CD14-positive monocyte (primary cell): ENCODE results near the gene TRPM5. TPM values are rescaled to one million over a fixed set of nuclear protein-coding genes. Genes with fewer than 3 reads are reported as not detected.

Experiments used
- DNase-seq, 3 donors: peaks; one replicate each; pipeline ENCODE4 v3.0.0-alpha.2; 2011 to 2022
- H2AFZ ChIP-seq: 2 replicates; pipeline ENCODE4 v1.6.0; 2012; ENCODE audit warnings: mild to moderate bottlenecking, low read depth, low read length, inconsistent platforms; ENCODE audit not compliant: insufficient read depth, poor library complexity, severe bottlenecking
- H3K27ac ChIP-seq, 2 donors: 1 replicate in 1 of 2; 2 replicates in 1 of 2; pipeline ENCODE4 v1.5.1; 2012 to 2013; ENCODE audit warnings: low read length in 2 of 2, control low read depth in 1 of 2, inconsistent platforms in 1 of 2, low read depth in 1 of 2, mild to moderate bottlenecking in 1 of 2
- H3K27me3 ChIP-seq, 2 donors: one replicate each; pipeline versions ENCODE4 v1.6.0 to v1.6.1; 2011 to 2013; ENCODE audit warnings: low read length in 2 of 2; ENCODE audit not compliant: control insufficient read depth in 2 of 2, insufficient read depth in 2 of 2
- H3K36me3 ChIP-seq, 2 donors: replicated peaks in 1 of 2; 1 replicate in 1 of 2; 2 replicates in 1 of 2; pipeline versions ENCODE4 v1.5.1 to v1.6.1; 2012 to 2013; ENCODE audit warnings: low read length in 2 of 2, control low read depth in 1 of 2, inconsistent platforms in 1 of 2, mild to moderate bottlenecking in 1 of 2; ENCODE audit not compliant: insufficient read depth in 2 of 2, control insufficient read depth in 1 of 2
- H3K4me1 ChIP-seq, 2 donors: 1 replicate in 1 of 2; 2 replicates in 1 of 2; pipeline versions ENCODE4 v1.5.1 to v1.6.1; 2012 to 2013; ENCODE audit warnings: low read length in 2 of 2, control low read depth in 1 of 2, inconsistent platforms in 1 of 2, mild to moderate bottlenecking in 1 of 2, moderate library complexity in 1 of 2; ENCODE audit not compliant: insufficient read depth in 2 of 2, control insufficient read depth in 1 of 2
- H3K4me2 ChIP-seq: replicated peaks from 2 replicates; pipeline ENCODE3; 2012; ENCODE audit warnings: low read length, moderate library complexity, mild to moderate bottlenecking; ENCODE audit not compliant: poor library complexity, severe bottlenecking; ENCODE audit errors: extremely low read depth
- H3K4me3 ChIP-seq, 3 experiments: fragments of 200-600 bp in 1 of 3; sonication (generic) in 1 of 3; replicated peaks in 1 of 3; 1 replicate in 2 of 3; 2 replicates in 1 of 3; pipeline ENCODE4 v1.5.1; 2011 to 2013; ENCODE audit warnings: low read length in 3 of 3, mild to moderate bottlenecking in 3 of 3, control low read depth in 2 of 3, low read depth in 2 of 3, inconsistent platforms in 1 of 3, moderate library complexity in 1 of 3
- H3K79me2 ChIP-seq: 2 replicates; pipeline ENCODE4 v1.6.0; 2012; ENCODE audit warnings: mild to moderate bottlenecking, control low read depth, inconsistent platforms, low read length, moderate library complexity; ENCODE audit not compliant: insufficient read depth
- H3K9ac ChIP-seq: 2 replicates; pipeline ENCODE4 v1.6.0; 2017; ENCODE audit warnings: low read length, mild to moderate bottlenecking; ENCODE audit not compliant: insufficient read depth, poor library complexity, severe bottlenecking
- H3K9me3 ChIP-seq, 2 donors: replicated peaks in 1 of 2; 1 replicate in 1 of 2; 2 replicates in 1 of 2; pipeline versions ENCODE4 v1.5.1 to v1.6.1; 2012 to 2013; ENCODE audit warnings: low read length in 2 of 2, control low read depth in 1 of 2; ENCODE audit not compliant: control insufficient read depth in 1 of 2, insufficient read depth in 1 of 2
- H4K20me1 ChIP-seq: 2 replicates; pipeline ENCODE4 v1.6.0; 2012; ENCODE audit warnings: mild to moderate bottlenecking, low read length, control low read depth, moderate library complexity; ENCODE audit not compliant: insufficient read depth
- H3K27ac Mint-ChIP-seq, 7 donors: one replicate each; pipeline ENCODE4 v1.8.0; 2020; ENCODE audit warnings: mild to moderate bottlenecking in 7 of 7, mixed read lengths in 7 of 7, moderate library complexity in 6 of 7, inconsistent platforms in 2 of 7
- H3K27me3 Mint-ChIP-seq, 3 donors: one replicate each; pipeline ENCODE4 v1.8.0; 2021 to 2022; ENCODE audit warnings: low read depth in 3 of 3, mild to moderate bottlenecking in 3 of 3, mixed read lengths in 3 of 3, moderate library complexity in 3 of 3, inconsistent platforms in 1 of 3
- H3K36me3 Mint-ChIP-seq, 2 donors: one replicate each; pipeline ENCODE4 v1.8.0; 2020; ENCODE audit warnings: mixed read lengths in 2 of 2, inconsistent platforms in 1 of 2, mild to moderate bottlenecking in 1 of 2
- H3K4me1 Mint-ChIP-seq: one replicate; pipeline ENCODE4 v1.8.0; 2020; ENCODE audit warnings: mild to moderate bottlenecking, mixed read lengths
- H3K4me3 Mint-ChIP-seq, 2 donors: one replicate each; pipeline ENCODE4 v1.8.0; 2020; ENCODE audit warnings: mild to moderate bottlenecking in 2 of 2, mixed read lengths in 2 of 2, moderate library complexity in 1 of 2
- H3K9me3 Mint-ChIP-seq, 7 donors: one replicate each; pipeline ENCODE4 v1.8.0; 2020 to 2022; ENCODE audit warnings: mixed read lengths in 7 of 7, mild to moderate bottlenecking in 6 of 7, moderate library complexity in 6 of 7, inconsistent platforms in 2 of 7
- CTCF ChIP-seq: fragments of 200-600 bp; IDR thresholded peaks from one replicate; pipeline ENCODE4 v1.8.0; 2022; ENCODE audit warnings: antibody characterized with exemption, mild to moderate bottlenecking
- WGBS: methylation state at CpG from one replicate; pipeline ENCODE4 v1.1.5; 2013; ENCODE audit warnings: missing lambda C conversion rate; ENCODE audit not compliant: insufficient coverage; 5-methylcytosine and 5-hydroxymethylcytosine counted together
- intact Hi-C, 2 donors: fragments of 100-400 bp; cut with micrococcal nuclease; formaldehyde crosslinking; loops; one replicate each; pipeline versions ENCODE4 v1.15.0 to v1.15.1; 2023
- polyA plus RNA-seq, 3 donors: library from polyadenylated mRNA; depleted of rRNA in 1 of 3; unstranded in 2 of 3; stranded (reverse) in 1 of 3; fragments of 300-500 nt in 2 of 3; fragments of >200 nt in 1 of 3; fragmentation: Illumina TruSeq in 2 of 3; gene quantifications; 1 replicate in 2 of 3; 2 replicates in 1 of 3; pipeline ENCODE4 v1.2.3, GENCODE V29; 2012 to 2021

Gene TRPM5
- polyA plus RNA-seq, 3 donors = 0.03 TPM; not detected in 2

GRCh38 chr11:2467695-2468055, 23.4 kb upstream of the TRPM5 start:
- no peak overlapping the region for H3K27ac ChIP-seq
- peak overlapping the region; percentile 54 for H3K4me2 ChIP-seq
- no peak overlapping the region for H3K4me3 ChIP-seq
- H3K9me3 Mint-ChIP-seq = peaks cover 0 to 6% (median 3%) of the 10 kb centered on the region in 7 donors
- peaks cover 71% of the 10 kb centered on the region for H3K79me2 ChIP-seq
- WGBS = 77% methylated on average over 6 of the region's 7 CpGs
- H3K4me1 Mint-ChIP-seq = peaks cover 44% of the 10 kb centered on the region
- no peak overlapping the region for H3K27ac Mint-ChIP-seq
- H3K36me3 ChIP-seq = no peaks in the 10 kb centered on the region
- no peak for TF ChIP-seq CTCF
- H2AFZ ChIP-seq = no peak overlapping the region
- no peaks in the 10 kb centered on the region for H3K9me3 ChIP-seq
- H4K20me1 ChIP-seq = peaks cover 100% of the 10 kb centered on the region
- H3K36me3 Mint-ChIP-seq = peaks cover 23 to 28% of the 10 kb centered on the region in 2 donors
- peaks cover 33% of the 10 kb centered on the region in 2 donors for H3K4me1 ChIP-seq
- H3K9ac ChIP-seq = peak overlapping the region; percentile 43
- peaks cover 5 to 14% (median 13%) of the 10 kb centered on the region in 3 donors for H3K27me3 Mint-ChIP-seq
- no peak for DNase-seq
- H3K27me3 ChIP-seq = no peaks in the 10 kb centered on the region
- peak overlapping the region in 1 of 2 donors; percentile 60 for H3K4me3 Mint-ChIP-seq
- intact Hi-C loops = loop anchor here in 1 of 2 donors (5.0 kb wide), 1 partner anchor 45 kb away; no protein-coding TSS in a partner anchor

- Histone ChIP-seq H3K4me3 (no peak overlapping the region), H3K4me1 (peaks cover 33% of the 10 kb centered on the region in 2 donors), H3K9ac (peak overlapping the region; percentile 43), H3K27me3 (no peaks in the 10 kb centered on the region), H2AFZ (no peak overlapping the region), H3K36me3 (no peaks in the 10 kb centered on the region), H4K20me1 (peaks cover 100% of the 10 kb centered on the region), H3K79me2 (peaks cover 71% of the 10 kb centered on the region), H3K27ac (no peak overlapping the region), H3K4me2 (peak overlapping the region; percentile 54), H3K9me3 (no peaks in the 10 kb centered on the region)
- Mint-ChIP-seq H3K9me3 (peaks cover 0 to 6% (median 3%) of the 10 kb centered on the region in 7 donors), H3K27ac (peak overlapping the region in 2 of 7 donors; percentile 58 to 72), H3K36me3 (peaks cover 22 to 30% of the 10 kb centered on the region in 2 donors), H3K4me3 (peak overlapping the region in 1 of 2 donors; percentile 60), H3K4me1 (peaks cover 45% of the 10 kb centered on the region), H3K27me3 (peaks cover 5 to 13% (median 12%) of the 10 kb centered on the region in 3 donors)
- intact Hi-C loops = loop anchor here in 1 of 2 donors (5.0 kb wide), 1 partner anchor 45 kb away; no protein-coding TSS in a partner anchor
- no peak for TF ChIP-seq CTCF
- DNase-seq = peak in 2 of 3 donors; percentile 22 to 23
- WGBS = 24% methylated on average over 11 of the region's 16 CpGs
Observed at GRCh38 chr11:2466869-2467694, 22.8 kb upstream of the TRPM5 start.
